OCI-M1 (cell line): ENCODE data around the gene RANBP17.

ENCODE experiments used
- DNase-seq: peaks from one replicate; lab custom pipeline; 2025; lab: John Stamatoyannopoulos, UW

Gene RANBP17

GRCh38 chr5:171249460-171249859 lies 387.6 kb downstream of the RANBP17 start:
- DNase-seq = no peak

- DNase-seq = no peak
Measured at GRCh38 chr5:171250738-171251137, 388.9 kb downstream of the RANBP17 start.

GRCh38 chr5:171251519-171251918 lies 389.7 kb downstream of the RANBP17 start:
- DNase-seq = no peak

- DNase-seq = no peak
Measured at GRCh38 chr5:171252674-171253073, 390.9 kb downstream of the RANBP17 start.

GRCh38 chr5:171258737-171259415 lies 397.1 kb downstream of the RANBP17 start:
- no peak for DNase-seq

- no peak for DNase-seq
Measured at GRCh38 chr5:171261361-171261760, 399.5 kb downstream of the RANBP17 start.

- no peak for DNase-seq
Measured at GRCh38 chr5:171261904-171262303, 400.1 kb downstream of the RANBP17 start.

- peak; percentile 33 for DNase-seq
Measured at GRCh38 chr5:171263181-171263580, 401.4 kb downstream of the RANBP17 start.

- DNase-seq = no peak
Measured at GRCh38 chr5:171264843-171265242, 403.0 kb downstream of the RANBP17 start.

- no peak for DNase-seq
Measured at GRCh38 chr5:171268700-171269620, 407.1 kb downstream of the RANBP17 start.

GRCh38 chr5:171269717-171270116 lies 407.9 kb downstream of the RANBP17 start:
- DNase-seq = peak; percentile 18

- no peak for DNase-seq
Measured at GRCh38 chr5:171270136-171270535, 408.3 kb downstream of the RANBP17 start.

- no peak for DNase-seq
Measured at GRCh38 chr5:171271798-171272197, 410.0 kb downstream of the RANBP17 start.

- peak; percentile 59 for DNase-seq
Measured at GRCh38 chr5:171272996-171273970, 411.5 kb downstream of the RANBP17 start.

- DNase-seq = no peak
Measured at GRCh38 chr5:171275841-171276544, 414.2 kb downstream of the RANBP17 start.

- DNase-seq = no peak
Measured at GRCh38 chr5:171283753-171284152, 421.9 kb downstream of the RANBP17 start.

- DNase-seq = no peak
Measured at GRCh38 chr5:171285465-171285864, 423.6 kb downstream of the RANBP17 start.

GRCh38 chr5:171288066-171288465 lies 426.2 kb downstream of the RANBP17 start:
- no peak for DNase-seq

GRCh38 chr5:171291371-171291770 lies 429.6 kb downstream of the RANBP17 start:
- no peak for DNase-seq

- peak; percentile 30 for DNase-seq
Measured at GRCh38 chr5:171295299-171295698, 433.5 kb downstream of the RANBP17 start.

- no peak for DNase-seq
Measured at GRCh38 chr5:171295801-171296200, 434.0 kb downstream of the RANBP17 start.
